Endodermal cell (in vitro differentiated cells): Measurements from ENCODE around the gene PLAC9. TPM values are rescaled to one million over a fixed set of nuclear protein-coding genes. Genes with fewer than 3 reads are reported as not detected.

Experiments used
- DNase-seq: peaks from one replicate; pipeline ENCODE4 v3.0.0-alpha.2; 2017
- H3K27ac ChIP-seq: 2 replicates; pipeline ENCODE4 v1.5.1; 2013; ENCODE audit warnings: mild to moderate bottlenecking, low read depth, low read length, moderate library complexity
- H3K27me3 ChIP-seq: 2 replicates; pipeline ENCODE4 v1.6.1; 2013; ENCODE audit warnings: mild to moderate bottlenecking, low read length, moderate library complexity; ENCODE audit not compliant: insufficient read depth, control insufficient read depth, poor library complexity, severe bottlenecking
- H3K36me3 ChIP-seq: 2 replicates; pipeline ENCODE4 v1.7.0; 2013; ENCODE audit warnings: mild to moderate bottlenecking, low read length, moderate library complexity; ENCODE audit not compliant: control insufficient read depth, insufficient read depth
- H3K4me1 ChIP-seq: one replicate; pipeline ENCODE4 v1.7.0; 2013; ENCODE audit warnings: low read length; ENCODE audit not compliant: control insufficient read depth, insufficient read depth
- H3K4me3 ChIP-seq: 2 replicates; pipeline ENCODE4 v1.5.1; 2013; ENCODE audit warnings: mild to moderate bottlenecking, low read length, moderate library complexity
- H3K9ac ChIP-seq: 2 replicates; pipeline ENCODE4 v1.6.1; 2013; ENCODE audit warnings: mild to moderate bottlenecking, low read length, moderate library complexity; ENCODE audit not compliant: poor library complexity, severe bottlenecking; ENCODE audit errors: extremely low read depth
- H3K9me3 ChIP-seq: 2 replicates; pipeline ENCODE4 v1.6.1; 2013; ENCODE audit warnings: mild to moderate bottlenecking, low read length, moderate library complexity; ENCODE audit not compliant: control insufficient read depth
- H3K27ac Mint-ChIP-seq: 2 replicates; pipeline ENCODE4 v1.8.0; 2020; ENCODE audit warnings: mixed read lengths
- H3K27me3 Mint-ChIP-seq: 2 replicates; pipeline ENCODE4 v1.8.0; 2021; ENCODE audit warnings: mild to moderate bottlenecking, mixed read lengths; ENCODE audit not compliant: insufficient read depth
- H3K36me3 Mint-ChIP-seq: 2 replicates; pipeline ENCODE4 v1.8.0; 2020; ENCODE audit warnings: low read depth, mixed read lengths
- H3K4me1 Mint-ChIP-seq: 2 replicates; pipeline ENCODE4 v1.8.0; 2020; ENCODE audit warnings: mixed read lengths
- H3K4me3 Mint-ChIP-seq: 2 replicates; pipeline ENCODE4 v1.8.0; 2020; ENCODE audit warnings: mild to moderate bottlenecking, moderate library complexity, mixed read lengths
- H3K9me3 Mint-ChIP-seq: 2 replicates; pipeline ENCODE4 v1.8.0; 2020; ENCODE audit warnings: mild to moderate bottlenecking, mixed read lengths
- WGBS, 2 experiments: methylation state at CpG; one replicate each; pipeline versions ENCODE4 v1.1.5 to v1.1.7; 2013; ENCODE audit warnings: missing lambda C conversion rate in 2 of 2, mixed read lengths in 1 of 2; ENCODE audit not compliant: insufficient coverage in 1 of 2, insufficient read length in 1 of 2; 5-methylcytosine and 5-hydroxymethylcytosine counted together
- total RNA-seq, 2 donors: library from RNA; stranded (reverse); fragmentation: NEBNext Ultra II Directional in 1 of 2; extraction: Animal tissue kit (Norgen Biotek cat#: 25700) in 1 of 2; gene quantifications; 2 replicates in 1 of 2; 3 replicates in 1 of 2; pipeline ENCODE4 v1.2.1, GENCODE V29; 2021
- TF ChIP-seq, protein P1 (sequence below): fragments of 200-600 bp; sonication (generic); conservative IDR thresholded peaks from 2 replicates; pipeline ENCODE4 v1.5.0; 2021; ENCODE audit warnings: antibody characterized with exemption, mild to moderate bottlenecking

PLAC9 gene
- total RNA-seq, 2 donors from 2014 or later = 8.4 to 14.9 TPM

DNA sequence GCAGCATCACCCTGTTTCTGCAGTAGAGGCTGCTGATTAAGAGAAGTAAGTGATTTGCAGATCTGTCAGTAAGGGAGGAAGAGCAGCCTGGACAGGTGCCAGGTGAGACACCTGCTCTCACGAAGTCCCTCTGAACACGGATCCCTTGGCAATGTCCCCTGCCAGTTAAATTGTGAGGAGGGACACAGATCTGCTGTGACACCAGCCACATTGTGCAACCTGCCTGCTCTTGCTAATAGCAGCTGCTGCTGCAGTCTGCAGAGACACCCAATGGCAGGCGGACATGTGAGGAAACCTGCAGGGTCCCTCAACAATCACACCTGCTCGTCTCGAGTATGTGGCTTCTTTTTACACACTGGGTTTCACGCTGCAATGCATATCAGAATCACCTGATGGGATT, 40.9 kb downstream of the PLAC9 start:
- peaks cover 7% of the 10 kb centered on the region for H3K36me3 Mint-ChIP-seq
- no peaks in the 10 kb centered on the region for H3K27me3 Mint-ChIP-seq
- Histone ChIP-seq H3K27ac (no peak overlapping the region), H3K4me1 (no peaks in the 10 kb centered on the region), H3K9ac (no peak overlapping the region), H3K4me3 (no peak overlapping the region), H3K36me3 (peaks cover 31% of the 10 kb centered on the region), H3K27me3 (no peaks in the 10 kb centered on the region), H3K9me3 (no peaks in the 10 kb centered on the region)
- H3K4me3 Mint-ChIP-seq = no peak overlapping the region
- H3K4me1 Mint-ChIP-seq = peaks cover 18% of the 10 kb centered on the region
- DNase-seq = no peak
- WGBS, 2 experiments = 91 to 94% methylated on average over 6 of the region's 6 CpGs
- H3K9me3 Mint-ChIP-seq = no peaks in the 10 kb centered on the region
- TF ChIP-seq, protein P1, sequence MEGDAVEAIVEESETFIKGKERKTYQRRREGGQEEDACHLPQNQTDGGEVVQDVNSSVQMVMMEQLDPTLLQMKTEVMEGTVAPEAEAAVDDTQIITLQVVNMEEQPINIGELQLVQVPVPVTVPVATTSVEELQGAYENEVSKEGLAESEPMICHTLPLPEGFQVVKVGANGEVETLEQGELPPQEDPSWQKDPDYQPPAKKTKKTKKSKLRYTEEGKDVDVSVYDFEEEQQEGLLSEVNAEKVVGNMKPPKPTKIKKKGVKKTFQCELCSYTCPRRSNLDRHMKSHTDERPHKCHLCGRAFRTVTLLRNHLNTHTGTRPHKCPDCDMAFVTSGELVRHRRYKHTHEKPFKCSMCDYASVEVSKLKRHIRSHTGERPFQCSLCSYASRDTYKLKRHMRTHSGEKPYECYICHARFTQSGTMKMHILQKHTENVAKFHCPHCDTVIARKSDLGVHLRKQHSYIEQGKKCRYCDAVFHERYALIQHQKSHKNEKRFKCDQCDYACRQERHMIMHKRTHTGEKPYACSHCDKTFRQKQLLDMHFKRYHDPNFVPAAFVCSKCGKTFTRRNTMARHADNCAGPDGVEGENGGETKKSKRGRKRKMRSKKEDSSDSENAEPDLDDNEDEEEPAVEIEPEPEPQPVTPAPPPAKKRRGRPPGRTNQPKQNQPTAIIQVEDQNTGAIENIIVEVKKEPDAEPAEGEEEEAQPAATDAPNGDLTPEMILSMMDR = no peak
- H3K27ac Mint-ChIP-seq = no peak overlapping the region

DNA sequence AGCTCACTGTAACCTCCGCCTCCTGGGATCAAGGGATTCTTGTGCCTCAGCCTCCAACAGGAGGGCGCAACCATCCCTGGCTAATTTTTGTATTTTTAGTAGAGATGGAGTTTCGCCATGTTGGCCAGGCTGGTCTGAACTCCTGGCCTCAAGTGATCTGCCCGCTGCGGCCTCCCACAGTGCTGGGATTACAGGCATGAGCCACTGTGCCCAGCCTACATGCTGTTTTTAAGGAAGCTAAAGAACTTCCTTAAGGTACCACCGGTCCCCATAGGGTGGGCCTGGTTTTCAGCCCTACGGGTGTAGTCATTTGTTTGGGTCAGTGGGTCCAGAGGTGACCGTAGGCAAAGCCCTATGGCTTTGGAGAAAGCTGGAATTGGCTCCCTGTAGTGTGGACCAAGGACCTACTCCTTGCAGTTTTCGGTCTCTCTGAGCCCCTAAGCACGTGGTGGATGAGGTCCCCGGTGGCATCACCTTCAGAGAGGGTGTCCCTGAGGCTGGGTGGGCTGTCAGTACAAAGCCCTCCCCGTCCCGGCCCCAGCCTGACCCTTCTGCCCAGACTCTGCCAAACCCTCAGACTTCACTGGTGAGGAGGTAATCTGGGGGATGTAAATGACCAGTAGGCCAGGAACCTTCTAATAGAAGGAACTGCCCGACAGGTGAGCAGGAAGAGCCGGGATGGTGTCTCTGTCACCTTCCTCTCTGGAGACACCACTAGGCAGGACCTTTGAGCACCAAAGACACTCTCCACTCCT, 42.3 kb downstream of the PLAC9 start:
- Histone ChIP-seq H3K27ac (no peak overlapping the region), H3K36me3 (peaks cover 24% of the 10 kb centered on the region), H3K9ac (no peak overlapping the region), H3K27me3 (no peaks in the 10 kb centered on the region), H3K4me1 (no peaks in the 10 kb centered on the region), H3K9me3 (no peaks in the 10 kb centered on the region), H3K4me3 (no peak overlapping the region)
- no peak for DNase-seq
- Mint-ChIP-seq H3K27me3 (no peaks in the 10 kb centered on the region), H3K36me3 (peaks cover under 1% of the 10 kb centered on the region), H3K9me3 (no peaks in the 10 kb centered on the region), H3K4me3 (no peak overlapping the region), H3K27ac (no peak overlapping the region), H3K4me1 (peaks cover 18% of the 10 kb centered on the region)
- WGBS, 2 experiments = 95 to 96% methylated on average over 9 to 15 of the region's 15 CpGs
- TF ChIP-seq, protein P1 = no peak

DNA sequence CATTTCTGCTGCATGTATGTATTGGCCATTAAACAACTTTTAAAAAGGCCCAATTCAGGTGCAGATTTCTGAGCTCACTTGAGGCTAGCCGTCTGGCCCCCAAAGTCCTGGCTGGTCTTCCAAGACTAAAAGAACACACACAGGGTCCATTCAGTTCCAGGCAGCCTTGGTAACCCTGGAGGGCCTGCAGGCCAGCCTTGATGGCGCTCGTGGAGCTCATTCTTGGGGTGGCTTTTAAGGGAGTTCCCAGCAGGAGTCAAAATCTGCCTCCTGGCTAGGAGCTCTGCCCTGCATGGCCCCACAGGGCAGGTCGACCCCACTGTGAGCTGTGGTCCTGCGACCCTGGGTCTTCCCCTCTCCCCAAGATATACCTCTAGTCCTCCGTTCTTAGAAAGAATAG, 44.0 kb downstream of the PLAC9 start:
- TF ChIP-seq, protein P1 = no peak
- no peak overlapping the region for H3K27ac Mint-ChIP-seq
- no peaks in the 10 kb centered on the region for H3K36me3 Mint-ChIP-seq
- Histone ChIP-seq H3K27me3 (no peaks in the 10 kb centered on the region), H3K4me1 (no peaks in the 10 kb centered on the region), H3K4me3 (no peak overlapping the region), H3K9ac (no peak overlapping the region), H3K36me3 (peaks cover 22% of the 10 kb centered on the region), H3K9me3 (no peaks in the 10 kb centered on the region), H3K27ac (no peak overlapping the region)
- peaks cover 15% of the 10 kb centered on the region for H3K4me1 Mint-ChIP-seq
- WGBS, 2 experiments = 76 to 89% methylated on average over 3 to 6 of the region's 6 CpGs
- no peaks in the 10 kb centered on the region for H3K9me3 Mint-ChIP-seq
- DNase-seq = no peak
- no peak overlapping the region for H3K4me3 Mint-ChIP-seq
- H3K27me3 Mint-ChIP-seq = no peaks in the 10 kb centered on the region
